HepG2 (cell line): Measurements from ENCODE around the gene SND1. TPM values are rescaled to one million over a fixed set of nuclear protein-coding genes. Genes with fewer than 3 reads are reported as not detected.

Experiments used
- ATF7 ChIP-seq, 2 experiments: fragments of 450-650 bp in 1 of 2; sonication (generic) in 1 of 2; formaldehyde crosslinking in 1 of 2; IDR thresholded peaks; 2 replicates each; pipeline versions ENCODE4 v1.4.0 to v1.6.1; 2016 to 2020; ENCODE audit warnings: antibody characterized with exemption in 1 of 2, mild to moderate bottlenecking in 1 of 2, missing genetic modification reagents in 1 of 2
- IKZF1 ChIP-seq: fragments of 450-650 bp; IDR thresholded peaks from 2 replicates; pipeline ENCODE4 v1.7.1; 2016
- MIXL1 ChIP-seq: IDR thresholded peaks from 2 replicates; pipeline ENCODE4 v1.6.1; 2016
- NFE2L2 ChIP-seq: fragments of 150-350 bp; IDR thresholded peaks from 2 replicates; pipeline ENCODE4 v1.6.1; 2014; ENCODE audit warnings: low read length
- NONO ChIP-seq, 2 experiments: fragments of 450-650 bp in 1 of 2; sonication (generic) in 1 of 2; formaldehyde crosslinking in 1 of 2; IDR thresholded peaks in 1 of 2; conservative IDR thresholded peaks in 1 of 2; 2 replicates each; pipeline versions ENCODE4 v1.6.1 to v1.8.0; 2017 to 2022; ENCODE audit warnings: mild to moderate bottlenecking in 1 of 2, missing genetic modification reagents in 1 of 2, moderate library complexity in 1 of 2
- PRPF4 ChIP-seq: fragments of 200-400 bp; formaldehyde crosslinking; IDR thresholded peaks from 2 replicates; pipeline ENCODE4 v1.6.1; 2016; ENCODE audit warnings: low read length, low read depth; ENCODE audit not compliant: poor library complexity, severe bottlenecking
- RELA ChIP-seq: sonication (generic); formaldehyde crosslinking; IDR thresholded peaks from 2 replicates; pipeline ENCODE4 v1.4.0; 2020; ENCODE audit warnings: missing genetic modification reagents
- SIN3B ChIP-seq: fragments of 150-350 bp; IDR thresholded peaks from 2 replicates; pipeline ENCODE4 v1.6.1; 2014; ENCODE audit warnings: low read length
- SKI ChIP-seq: fragments of 450-650 bp; IDR thresholded peaks from one replicate; pipeline ENCODE4 v1.6.1; 2018; ENCODE audit warnings: mild to moderate bottlenecking; ENCODE audit not compliant: partially characterized antibody
- ZFP41 ChIP-seq: sonication (generic); formaldehyde crosslinking; IDR thresholded peaks from 2 replicates; pipeline ENCODE4 v1.4.0; 2020; ENCODE audit warnings: mild to moderate bottlenecking, missing genetic modification reagents, borderline replicate concordance
- ZKSCAN1 ChIP-seq: fragments of 150-350 bp; IDR thresholded peaks from 2 replicates; pipeline ENCODE4 v1.6.1; 2014; ENCODE audit warnings: low read length
- ZNF562 ChIP-seq: sonication (generic); formaldehyde crosslinking; IDR thresholded peaks from 2 replicates; pipeline ENCODE4 v1.8.0; 2022; ENCODE audit warnings: missing genetic modification reagents, borderline replicate concordance
- ZNF709 ChIP-seq: sonication (generic); formaldehyde crosslinking; IDR thresholded peaks from 2 replicates; pipeline ENCODE4 v1.5.0; 2020; ENCODE audit warnings: mild to moderate bottlenecking, missing genetic modification reagents
- ZNF724P ChIP-seq: sonication (generic); formaldehyde crosslinking; IDR thresholded peaks from 2 replicates; pipeline ENCODE4 v1.8.0; 2022; ENCODE audit warnings: missing genetic modification reagents, borderline replicate concordance
- ZSCAN9 ChIP-seq: IDR thresholded peaks from 2 replicates; pipeline ENCODE4 v1.6.1; 2016; ENCODE audit warnings: borderline replicate concordance
- polyA plus RNA-seq, 8 experiments: library from polyadenylated mRNA; depleted of rRNA in 3 of 8; stranded (reverse) in 7 of 8; unstranded in 1 of 8; fragments of >200 nt; fragmentation: Illumina TruSeq in 4 of 8; extraction: Trizol in 4 of 8; gene quantifications; 2 replicates each; pipeline versions ENCODE4 v1.2.1 to v1.2.3, GENCODE V29; 2011 to 2016; ENCODE audit warnings: low read depth in 4 of 8, missing spikeins in 1 of 8, mixed read lengths in 1 of 8; ENCODE audit not compliant: insufficient read depth in 1 of 8
- total RNA-seq, 5 experiments: library from RNA; depleted of rRNA; stranded (reverse); fragments of >200 nt; fragmentation: Illumina TruSeq; extraction: Trizol; gene quantifications; 2 replicates each; pipeline ENCODE4 v1.2.3, GENCODE V29; 2016; ENCODE audit warnings: low read depth in 1 of 5
- TF ChIP-seq, protein P1 (sequence below): IDR thresholded peaks from 2 replicates; pipeline ENCODE4 v1.6.1; 2016; ENCODE audit warnings: control low read depth
- TF ChIP-seq, protein P2 (sequence below): IDR thresholded peaks from 2 replicates; pipeline ENCODE4 v1.6.1; 2018; ENCODE audit warnings: missing genetic modification reagents
- TF ChIP-seq, protein P3 (sequence below): sonication (generic); formaldehyde crosslinking; IDR thresholded peaks from 2 replicates; pipeline ENCODE4 v1.4.0; 2020; ENCODE audit warnings: low read depth, mild to moderate bottlenecking, missing genetic modification reagents
- TF ChIP-seq, protein P4 (sequence below): sonication (generic); formaldehyde crosslinking; IDR thresholded peaks from 2 replicates; pipeline ENCODE4 v1.8.0; 2022; ENCODE audit warnings: mild to moderate bottlenecking, missing genetic modification reagents, borderline replicate concordance
- TF ChIP-seq, protein P5 (sequence below), 2 experiments: sonication (generic) in 1 of 2; formaldehyde crosslinking in 1 of 2; IDR thresholded peaks; 2 replicates each; pipeline versions ENCODE4 v1.4.0 to v1.6.1; 2018 to 2020; ENCODE audit warnings: missing genetic modification reagents in 2 of 2, borderline replicate concordance in 1 of 2, low read depth in 1 of 2, mild to moderate bottlenecking in 1 of 2, missing biosample characterization in 1 of 2
- TF ChIP-seq, protein P6 (sequence below): IDR thresholded peaks from 2 replicates; pipeline ENCODE4 v1.6.1; 2016; ENCODE audit warnings: mild to moderate bottlenecking, missing biosample characterization, missing genetic modification reagents

SND1 gene
- total and polyA plus RNA-seq, 2 of the 13 experiments (the other 11 are each of a cell fraction or from before 2014, with no cell fraction given): 110 to 182 TPM

DNA sequence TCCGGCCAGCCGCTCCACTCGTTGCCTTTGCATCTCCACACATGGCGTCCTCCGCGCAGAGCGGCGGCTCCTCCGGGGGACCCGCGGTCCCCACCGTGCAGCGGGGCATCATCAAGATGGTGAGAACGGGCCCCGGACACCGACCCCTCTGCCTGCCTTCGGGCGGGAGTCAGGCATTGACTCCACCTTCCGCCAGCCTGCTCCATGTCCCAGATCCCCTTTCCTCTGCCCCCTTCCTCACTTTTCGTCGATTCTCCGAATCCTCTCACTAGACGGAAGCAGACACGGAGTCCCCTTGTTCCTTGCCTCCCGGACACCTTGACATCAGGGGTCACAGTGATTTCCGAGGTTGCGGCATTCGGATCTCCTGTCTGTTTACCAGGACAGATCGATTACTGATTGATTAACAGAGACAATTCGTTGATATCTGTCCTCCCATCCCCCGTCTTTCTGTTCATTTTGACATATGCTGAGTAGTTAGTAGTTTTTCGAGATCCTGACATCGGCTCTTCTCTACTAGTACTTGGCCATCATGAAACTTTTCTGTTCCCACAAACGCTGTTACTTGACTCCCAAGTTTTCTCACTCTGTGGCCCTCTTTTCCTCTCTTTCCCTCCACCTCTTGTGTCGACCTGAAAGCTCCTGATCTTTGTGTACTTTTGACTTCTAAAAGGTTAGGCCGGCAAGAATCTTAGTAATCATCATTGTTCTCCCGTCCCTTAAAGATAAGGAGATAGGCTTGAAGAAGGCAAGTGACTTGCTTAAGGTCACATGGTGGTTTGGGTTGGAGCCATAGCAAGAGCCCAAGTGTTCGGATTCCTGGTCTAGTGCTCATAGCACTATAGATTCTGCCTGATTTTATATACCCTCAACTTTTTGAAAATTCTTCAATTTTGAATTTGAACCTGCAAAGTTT lies 597 bp downstream of the SND1 start (continued):
- TF ChIP-seq ZNF724P (CRISPR knock-in tag) (peak; percentile 2; the same call in 1 of the 2 replicates), ZNF562 (CRISPR knock-in tag) (no peak), PRPF4 (no peak), ATF7 (IDR thresholded peaks at IDR 0.05) (no peak), ATF7 (CRISPR knock-in tag; IDR thresholded peaks at IDR 0.05) (0 out of 2 replicates have a peak, but pooled peaks have one; percentile 18), ZFP41 (CRISPR knock-in tag) (no peak), IKZF1 (no peak), SKI (no peak), ZSCAN9 (no peak), ZKSCAN1 (no peak), NONO (IDR thresholded peaks at IDR 0.05) (no peak), NONO (CRISPR knock-in tag; conservative IDR thresholded peaks at IDR 0.05) (no peak), NFE2L2 (no peak), ZNF709 (CRISPR knock-in tag) (no peak), MIXL1 (no peak), RELA (CRISPR knock-in tag) (no peak), SIN3B (no peak)
- TF ChIP-seq, protein P1, sequence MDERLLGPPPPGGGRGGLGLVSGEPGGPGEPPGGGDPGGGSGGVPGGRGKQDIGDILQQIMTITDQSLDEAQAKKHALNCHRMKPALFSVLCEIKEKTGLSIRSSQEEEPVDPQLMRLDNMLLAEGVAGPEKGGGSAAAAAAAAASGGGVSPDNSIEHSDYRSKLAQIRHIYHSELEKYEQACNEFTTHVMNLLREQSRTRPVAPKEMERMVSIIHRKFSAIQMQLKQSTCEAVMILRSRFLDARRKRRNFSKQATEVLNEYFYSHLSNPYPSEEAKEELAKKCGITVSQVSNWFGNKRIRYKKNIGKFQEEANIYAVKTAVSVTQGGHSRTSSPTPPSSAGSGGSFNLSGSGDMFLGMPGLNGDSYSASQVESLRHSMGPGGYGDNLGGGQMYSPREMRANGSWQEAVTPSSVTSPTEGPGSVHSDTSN (CRISPR knock-in tag): no peak
- TF ChIP-seq, protein P2, sequence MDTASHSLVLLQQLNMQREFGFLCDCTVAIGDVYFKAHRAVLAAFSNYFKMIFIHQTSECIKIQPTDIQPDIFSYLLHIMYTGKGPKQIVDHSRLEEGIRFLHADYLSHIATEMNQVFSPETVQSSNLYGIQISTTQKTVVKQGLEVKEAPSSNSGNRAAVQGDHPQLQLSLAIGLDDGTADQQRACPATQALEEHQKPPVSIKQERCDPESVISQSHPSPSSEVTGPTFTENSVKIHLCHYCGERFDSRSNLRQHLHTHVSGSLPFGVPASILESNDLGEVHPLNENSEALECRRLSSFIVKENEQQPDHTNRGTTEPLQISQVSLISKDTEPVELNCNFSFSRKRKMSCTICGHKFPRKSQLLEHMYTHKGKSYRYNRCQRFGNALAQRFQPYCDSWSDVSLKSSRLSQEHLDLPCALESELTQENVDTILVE (CRISPR knock-in tag): no peak
- TF ChIP-seq, protein P3, sequence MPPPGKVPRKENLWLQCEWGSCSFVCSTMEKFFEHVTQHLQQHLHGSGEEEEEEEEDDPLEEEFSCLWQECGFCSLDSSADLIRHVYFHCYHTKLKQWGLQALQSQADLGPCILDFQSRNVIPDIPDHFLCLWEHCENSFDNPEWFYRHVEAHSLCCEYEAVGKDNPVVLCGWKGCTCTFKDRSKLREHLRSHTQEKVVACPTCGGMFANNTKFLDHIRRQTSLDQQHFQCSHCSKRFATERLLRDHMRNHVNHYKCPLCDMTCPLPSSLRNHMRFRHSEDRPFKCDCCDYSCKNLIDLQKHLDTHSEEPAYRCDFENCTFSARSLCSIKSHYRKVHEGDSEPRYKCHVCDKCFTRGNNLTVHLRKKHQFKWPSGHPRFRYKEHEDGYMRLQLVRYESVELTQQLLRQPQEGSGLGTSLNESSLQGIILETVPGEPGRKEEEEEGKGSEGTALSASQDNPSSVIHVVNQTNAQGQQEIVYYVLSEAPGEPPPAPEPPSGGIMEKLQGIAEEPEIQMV (CRISPR knock-in tag): no peak
- TF ChIP-seq, protein P4, sequence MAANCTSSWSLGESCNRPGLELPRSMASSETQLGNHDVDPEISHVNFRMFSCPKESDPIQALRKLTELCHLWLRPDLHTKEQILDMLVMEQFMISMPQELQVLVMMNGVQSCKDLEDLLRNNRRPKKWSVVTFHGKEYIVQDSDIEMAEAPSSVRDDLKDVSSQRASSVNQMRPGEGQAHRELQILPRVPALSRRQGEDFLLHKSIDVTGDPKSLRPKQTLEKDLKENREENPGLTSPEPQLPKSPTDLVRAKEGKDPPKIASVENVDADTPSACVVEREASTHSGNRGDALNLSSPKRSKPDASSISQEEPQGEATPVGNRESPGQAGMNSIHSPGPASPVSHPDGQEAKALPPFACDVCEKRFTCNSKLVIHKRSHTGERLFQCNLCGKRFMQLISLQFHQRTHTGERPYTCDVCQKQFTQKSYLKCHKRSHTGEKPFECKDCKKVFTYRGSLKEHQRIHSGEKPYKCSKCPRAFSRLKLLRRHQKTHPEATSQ (CRISPR knock-in tag): 0 out of 2 replicates have a peak, but pooled peaks have one; percentile 36
- TF ChIP-seq, protein P5, sequence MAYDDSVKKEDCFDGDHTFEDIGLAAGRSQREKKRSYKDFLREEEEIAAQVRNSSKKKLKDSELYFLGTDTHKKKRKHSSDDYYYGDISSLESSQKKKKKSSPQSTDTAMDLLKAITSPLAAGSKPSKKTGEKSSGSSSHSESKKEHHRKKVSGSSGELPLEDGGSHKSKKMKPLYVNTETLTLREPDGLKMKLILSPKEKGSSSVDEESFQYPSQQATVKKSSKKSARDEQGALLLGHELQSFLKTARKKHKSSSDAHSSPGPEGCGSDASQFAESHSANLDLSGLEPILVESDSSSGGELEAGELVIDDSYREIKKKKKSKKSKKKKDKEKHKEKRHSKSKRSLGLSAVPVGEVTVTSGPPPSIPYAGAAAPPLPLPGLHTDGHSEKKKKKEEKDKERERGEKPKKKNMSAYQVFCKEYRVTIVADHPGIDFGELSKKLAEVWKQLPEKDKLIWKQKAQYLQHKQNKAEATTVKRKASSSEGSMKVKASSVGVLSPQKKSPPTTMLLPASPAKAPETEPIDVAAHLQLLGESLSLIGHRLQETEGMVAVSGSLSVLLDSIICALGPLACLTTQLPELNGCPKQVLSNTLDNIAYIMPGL (CRISPR knock-in tag; IDR thresholded peaks at IDR 0.05; ENCODE audit: borderline replicate concordance in 1 of 2, low read depth in 1 of 2): peak in 1 of 2 experiments; percentile 5; a peak in 1 of 4 replicates
- TF ChIP-seq, protein P6, sequence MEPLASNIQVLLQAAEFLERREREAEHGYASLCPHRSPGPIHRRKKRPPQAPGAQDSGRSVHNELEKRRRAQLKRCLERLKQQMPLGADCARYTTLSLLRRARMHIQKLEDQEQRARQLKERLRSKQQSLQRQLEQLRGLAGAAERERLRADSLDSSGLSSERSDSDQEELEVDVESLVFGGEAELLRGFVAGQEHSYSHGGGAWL: no peak
